Gastroesophageal sphincter (tissue), 4 donors: ENCODE measurements around the gene HPS3. TPM values are rescaled to one million over a fixed set of nuclear protein-coding genes. Genes with fewer than 3 reads are reported as not detected.
"Not testable (repeated sequence)": the region's sequence is repeated elsewhere in the genome, so short reads cannot be mapped to it uniquely, and the experiment has no call there.

ENCODE experiments used
- ATAC-seq: fragments of 150-250 bp; one replicate; pipeline ENCODE4 v1.9.1; 2016; ENCODE audit warnings: mild to moderate bottlenecking, moderate library complexity
- H3K27ac ChIP-seq, 4 donors: fragments of 200-600 bp; sonication (generic) in 3 of 4; 1 replicate in 3 of 4; 2 replicates in 1 of 4; pipeline ENCODE4 v1.5.1; 2016 to 2019
- H3K27me3 ChIP-seq: fragments of 200-600 bp; sonication (generic); one replicate; pipeline ENCODE4 v1.5.1; 2019
- H3K36me3 ChIP-seq, 2 donors: fragments of 200-600 bp; sonication (generic); one replicate each; pipeline ENCODE4 v1.5.1; 2019; ENCODE audit warnings: control low read depth in 1 of 2
- H3K4me1 ChIP-seq, 3 donors: fragments of 200-600 bp; sonication (generic); 1 replicate in 2 of 3; 2 replicates in 1 of 3; pipeline ENCODE4 v1.5.1; 2016 to 2019; ENCODE audit warnings: control low read depth in 2 of 3
- H3K4me3 ChIP-seq, 2 donors: fragments of 200-600 bp; sonication (generic); one replicate each; pipeline ENCODE4 v1.5.1; 2019; ENCODE audit warnings: mild to moderate bottlenecking in 1 of 2, moderate library complexity in 1 of 2
- H3K9me3 ChIP-seq, 3 donors: fragments of 200-600 bp; sonication (generic); one replicate each; pipeline ENCODE4 v1.5.1; 2017 to 2019; ENCODE audit warnings: control low read depth in 2 of 3
- CTCF ChIP-seq, 4 experiments: fragments of 200-600 bp in 2 of 4; fragments of 450-650 bp in 2 of 4; sonication (generic) in 1 of 4; IDR thresholded peaks; one replicate each; pipeline ENCODE4 v1.5.1; 2017 to 2019; ENCODE audit warnings: antibody characterized with exemption in 4 of 4, mild to moderate bottlenecking in 2 of 4, moderate library complexity in 2 of 4
- EP300 ChIP-seq: sonication (generic); formaldehyde crosslinking; IDR thresholded peaks from one replicate; pipeline ENCODE4 v1.6.1; 2017; ENCODE audit warnings: antibody characterized with exemption, mild to moderate bottlenecking
- POLR2A ChIP-seq, 2 donors: fragments of 450-650 bp; IDR thresholded peaks; one replicate each; pipeline ENCODE4 v1.6.1; 2017; ENCODE audit warnings: antibody characterized with exemption in 2 of 2, mild to moderate bottlenecking in 2 of 2, moderate library complexity in 1 of 2
- POLR2AphosphoS5 ChIP-seq: sonication (generic); formaldehyde crosslinking; IDR thresholded peaks from one replicate; pipeline ENCODE4 v1.6.1; 2017; ENCODE audit warnings: antibody characterized with exemption
- WGBS, 2 donors: methylation state at CpG; one replicate each; pipeline ENCODE4 v1.1.5; 2018; ENCODE audit warnings: low coverage in 1 of 2; 5-methylcytosine and 5-hydroxymethylcytosine counted together
- total RNA-seq, 4 donors: library from RNA; depleted of rRNA; stranded (reverse); fragments of >200 nt; gene quantifications; one replicate each; pipeline ENCODE4 v1.1.0, GENCODE V29; 2016

Gene HPS3
- total RNA-seq, 4 donors from 2014 or later = 13.7 to 18.3 (median 14.7) TPM

GRCh38 chr3:149186721-149187120 lies 57.3 kb downstream of the HPS3 start:
- ATAC-seq = no peak
- Histone ChIP-seq H3K36me3 (no peaks in the 10 kb centered on the region), H3K4me1 (no peaks in the 10 kb centered on the region), H3K27me3 (no peaks in the 10 kb centered on the region), H3K9me3 (no peaks in the 10 kb centered on the region), H3K4me3 (no peak overlapping the region), H3K27ac (no peak overlapping the region)
- TF ChIP-seq POLR2A (IDR thresholded peaks at IDR 0.05) (no peak), EP300 (no peak), CTCF (IDR thresholded peaks at IDR 0.05) (no peak), POLR2AphosphoS5 (no peak)
- 90% methylated on average over 3 of the region's 3 CpGs; no CpG with 5 or more reads in 1 of the 2 donors for WGBS, 2 donors

- Histone ChIP-seq H3K27ac (no peak overlapping the region), H3K36me3 (no peaks in the 10 kb centered on the region), H3K4me3 (no peak overlapping the region), H3K27me3 (no peaks in the 10 kb centered on the region), H3K4me1 (no peaks in the 10 kb centered on the region), H3K9me3 (no peaks in the 10 kb centered on the region)
- WGBS, 2 donors = 69 to 75% methylated on average over 2 of the region's 2 CpGs
- TF ChIP-seq CTCF (IDR thresholded peaks at IDR 0.05) (no peak), POLR2A (IDR thresholded peaks at IDR 0.05) (no peak), EP300 (no peak), POLR2AphosphoS5 (no peak)
- no peak for ATAC-seq
These were observed 59.1 kb downstream of the HPS3 start for GRCh38 chr3:149188494-149188893.

- ATAC-seq = no peak
- H3K27ac ChIP-seq = no peak overlapping the region
- WGBS, 2 donors = 43 to 67% methylated on average over 1 of the region's 1 CpG
- peaks cover 3% of the 10 kb centered on the region for H3K27me3 ChIP-seq
- no peaks in the 10 kb centered on the region for H3K9me3 ChIP-seq
- no peak overlapping the region for H3K4me3 ChIP-seq
- H3K4me1 ChIP-seq = no peaks in the 10 kb centered on the region
- TF ChIP-seq POLR2AphosphoS5 (no peak), POLR2A (IDR thresholded peaks at IDR 0.05) (no peak), EP300 (no peak), CTCF (IDR thresholded peaks at IDR 0.05) (no peak)
- no peaks in the 10 kb centered on the region for H3K36me3 ChIP-seq
These were observed 65.8 kb downstream of the HPS3 start for GRCh38 chr3:149195221-149195620.

- 79 to 85% methylated on average over 11 of the region's 12 CpGs for WGBS, 2 donors
- peak overlapping the region in 1 of 2 donors; percentile 25 for H3K4me3 ChIP-seq
- not testable (repeated sequence) for H3K36me3 ChIP-seq, H3K27me3 ChIP-seq, H3K27ac ChIP-seq, ATAC-seq, H3K4me1 ChIP-seq, H3K9me3 ChIP-seq
These were observed 67.6 kb downstream of the HPS3 start for GRCh38 chr3:149196805-149197592.

GRCh38 chr3:149197669-149198068 lies 68.2 kb downstream of the HPS3 start:
- TF ChIP-seq POLR2AphosphoS5 = no peak
- Histone ChIP-seq H3K27me3 (peaks cover 3% of the 10 kb centered on the region), H3K4me3 (peak overlapping the region in 1 of 2 donors; percentile 25), H3K27ac (no peak overlapping the region), H3K4me1 (no peaks in the 10 kb centered on the region), H3K36me3 (no peaks in the 10 kb centered on the region), H3K9me3 (no peaks in the 10 kb centered on the region)
- ATAC-seq = no peak
- WGBS, 2 donors = 17 to 37% methylated on average over 1 to 5 of the region's 5 CpGs

GRCh38 chr3:149198611-149199010 lies 69.2 kb downstream of the HPS3 start:
- 65 to 66% methylated on average over 7 of the region's 7 CpGs for WGBS, 2 donors
- no peak for TF ChIP-seq POLR2AphosphoS5
- no peak for TF ChIP-seq POLR2A (IDR thresholded peaks at IDR 0.05)

More at GRCh38 chr3:149198611-149199010, 69.2 kb downstream of the HPS3 start:
- Histone ChIP-seq H3K36me3 (no peaks in the 10 kb centered on the region), H3K27ac (no peak overlapping the region), H3K27me3 (peaks cover 3% of the 10 kb centered on the region), H3K9me3 (no peaks in the 10 kb centered on the region), H3K4me1 (no peaks in the 10 kb centered on the region), H3K4me3 (no peak overlapping the region)
- no peak for ATAC-seq
